GM18505 (cell line): Measurements from ENCODE around the gene CDKN2C.
"Not testable (repeated sequence)": the region's sequence is repeated elsewhere in the genome, so short reads cannot be mapped to it uniquely, and the experiment has no call there.

Experiments used
- ATAC-seq: cut with Tn5 transposase; IDR thresholded peaks from one replicate; pipeline ENCODE4 v1.9.1; 2021; ENCODE audit not compliant: unreplicated experiment
- POLR2A ChIP-seq: IDR thresholded peaks from 4 replicates; pipeline ENCODE4 v1.6.1; 2011; ENCODE audit warnings: borderline replicate concordance; ENCODE audit not compliant: insufficient read depth, insufficient read length; ENCODE audit errors: extremely low read depth

Gene CDKN2C

GRCh38 chr1:51000651-51001050 lies 30.6 kb downstream of the CDKN2C start:
- no peak for ATAC-seq

DNA sequence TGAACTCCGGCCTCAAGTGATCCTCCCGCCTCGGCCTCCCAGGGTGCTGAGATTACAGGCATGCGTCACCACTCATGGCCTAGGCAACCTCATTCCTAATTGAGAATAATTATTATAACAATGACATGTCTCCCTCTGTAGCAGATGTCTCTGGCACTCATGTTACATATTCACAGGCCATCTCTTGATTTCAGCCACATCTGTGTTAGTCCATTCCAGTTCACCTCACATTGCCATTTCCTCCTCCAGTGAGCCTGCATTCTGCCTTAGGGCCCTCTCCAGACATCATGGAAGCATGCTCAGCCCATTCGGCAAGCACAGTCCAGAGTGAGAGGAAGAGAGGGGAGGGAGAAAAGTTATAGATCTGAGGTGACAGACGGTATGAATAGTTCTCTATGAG lies 32.5 kb downstream of the CDKN2C start:
- no peak for ATAC-seq
- TF ChIP-seq POLR2A, result no peak

More at GRCh38 chr1:51000651-51001050, 30.6 kb downstream of the CDKN2C start:
- no peak for TF ChIP-seq POLR2A

GRCh38 chr1:51005549-51005948 lies 35.5 kb downstream of the CDKN2C start:
- not testable (repeated sequence) for ATAC-seq

DNA sequence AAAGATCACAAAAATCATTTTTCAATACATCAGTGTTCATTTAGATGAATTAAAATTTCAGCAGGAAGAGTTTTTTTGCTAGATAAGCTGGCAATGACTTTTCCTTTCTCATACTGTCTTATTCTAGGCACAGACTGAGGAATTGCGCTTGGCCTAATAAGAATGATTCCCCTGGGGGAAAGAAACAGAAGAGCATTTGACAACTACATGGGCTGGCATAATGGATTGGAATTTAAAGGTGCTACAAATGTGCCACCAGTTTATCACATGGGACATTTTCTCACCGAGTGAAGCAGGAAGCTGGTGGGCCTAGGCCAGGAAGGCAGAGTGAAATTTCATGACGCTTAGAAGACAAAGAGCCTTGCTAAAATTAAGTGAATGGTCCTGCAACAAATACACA lies 39.3 kb downstream of the CDKN2C start:
- TF ChIP-seq POLR2A, result no peak
- ATAC-seq, result no peak

- no peak for ATAC-seq
- no peak for TF ChIP-seq POLR2A
These were observed 44.8 kb downstream of the CDKN2C start for GRCh38 chr1:51014878-51015277.

GRCh38 chr1:51019811-51020210 lies 49.8 kb downstream of the CDKN2C start:
- ATAC-seq, result no peak
- no peak for TF ChIP-seq POLR2A
